Endothelial cell of umbilical vein (primary cell): ENCODE results near the gene MTREX. TPM values are rescaled to one million over a fixed set of nuclear protein-coding genes. Genes with fewer than 3 reads are reported as not detected.

Source experiments
- BruUV-seq: library from RNA; stranded (reverse); fragments of 400-500 nt; replicated peaks from 2 replicates; lab custom pipeline; 2021; lab: Mats Ljungman, UMichigan
- CTCF ChIA-PET: fragments of 300-600, 350-600 bp; sonication (Branson Sonifier 250); formaldehyde crosslinking; loops from one replicate; lab custom pipeline; 2021; ENCODE audit warnings: antibody characterized with exemption, inconsistent platforms; lab: Charles Lee
- POLR2A ChIA-PET: fragments of 300-600, 350-600 bp; sonication (Branson Sonifier 250); formaldehyde crosslinking; loops from one replicate; lab custom pipeline; 2021; ENCODE audit warnings: antibody characterized with exemption, inconsistent platforms; lab: Charles Lee
- DNase-seq: peaks from one replicate; pipeline ENCODE4 v3.0.0-alpha.2; 2011; ENCODE audit warnings: low read depth, low spot score
- FAIRE-seq: peaks from 2 replicates; lab custom pipeline; 2011; peaks lifted over from hg19 to GRCh38; lab: Jason Lieb, UNC
- H2AFZ ChIP-seq: 2 replicates; pipeline ENCODE4 v1.6.0; 2012; ENCODE audit warnings: low read depth, low read length, control low read depth, inconsistent platforms
- H3K27ac ChIP-seq: 2 replicates; pipeline ENCODE4 v1.5.1; 2011; ENCODE audit warnings: low read depth, mild to moderate bottlenecking, control low read depth, low read length, moderate library complexity; ENCODE audit not compliant: insufficient read depth
- H3K27me3 ChIP-seq, 2 experiments: 2 replicates each; pipeline versions ENCODE4 v1.6.0 to v1.6.1; 2011; ENCODE audit warnings: low read length in 2 of 2, mixed read lengths in 1 of 2; ENCODE audit not compliant: control insufficient read depth in 2 of 2, insufficient read depth in 2 of 2
- H3K36me3 ChIP-seq, 2 experiments: 2 replicates in 1 of 2; 3 replicates in 1 of 2; pipeline ENCODE4 v1.5.1; 2011; ENCODE audit warnings: low read length in 2 of 2, mild to moderate bottlenecking in 1 of 2, moderate library complexity in 1 of 2; ENCODE audit not compliant: control insufficient read depth in 2 of 2, insufficient read depth in 2 of 2; ENCODE audit errors: extremely low read depth in 1 of 2
- H3K4me1 ChIP-seq: 3 replicates; pipeline ENCODE4 v1.5.1; 2011; ENCODE audit warnings: mild to moderate bottlenecking, low read length; ENCODE audit not compliant: control insufficient read depth, insufficient read depth; ENCODE audit errors: extremely low read depth
- H3K4me2 ChIP-seq: 2 replicates; pipeline ENCODE4 v1.6.1; 2011; ENCODE audit warnings: low read length, control low read depth, mixed read lengths; ENCODE audit not compliant: insufficient read depth
- H3K4me3 ChIP-seq, 3 experiments: fragments of 200-600 bp in 1 of 3; sonication (generic), shearing (Covaris generic) in 1 of 3; replicated peaks in 1 of 3; 2 replicates each; pipeline ENCODE4 v1.5.1; 2011 to 2016; ENCODE audit warnings: control low read depth in 3 of 3, low read length in 3 of 3, mild to moderate bottlenecking in 2 of 3, inconsistent platforms in 1 of 3, low read depth in 1 of 3, moderate library complexity in 1 of 3; ENCODE audit not compliant: insufficient read depth in 1 of 3
- H3K79me2 ChIP-seq: 2 replicates; pipeline ENCODE4 v1.6.0; 2012; ENCODE audit warnings: low read length, inconsistent platforms; ENCODE audit not compliant: control insufficient read depth, insufficient read depth
- H3K9ac ChIP-seq: replicated peaks from 2 replicates; pipeline ENCODE3; 2011; ENCODE audit warnings: low read length, control low read depth; ENCODE audit not compliant: insufficient read depth; ENCODE audit errors: extremely low read depth
- H3K9me1 ChIP-seq: replicated peaks from 3 replicates; pipeline ENCODE4 v1.6.0; 2011; ENCODE audit warnings: mild to moderate bottlenecking, low read length; ENCODE audit not compliant: control insufficient read depth, insufficient read depth; ENCODE audit errors: extremely low read depth
- H3K9me3 ChIP-seq: replicated peaks from 2 replicates; pipeline ENCODE4 v1.5.1; 2012; ENCODE audit warnings: low read length, inconsistent platforms; ENCODE audit not compliant: control insufficient read depth, insufficient read depth
- H4K20me1 ChIP-seq: replicated peaks from 2 replicates; pipeline ENCODE3; 2011; ENCODE audit warnings: mild to moderate bottlenecking, low read length; ENCODE audit not compliant: control insufficient read depth, insufficient read depth; ENCODE audit errors: extremely low read depth
- EZH2 ChIP-seq: IDR thresholded peaks from 2 replicates; pipeline ENCODE4 v1.6.1; 2012; ENCODE audit warnings: borderline replicate concordance, low read depth, mild to moderate bottlenecking, moderate library complexity, low read length, inconsistent platforms; ENCODE audit not compliant: severe bottlenecking
- FOS ChIP-seq: IDR thresholded peaks from 2 replicates; pipeline ENCODE4 v1.6.1; 2011; ENCODE audit warnings: mild to moderate bottlenecking, low read length, moderate library complexity, borderline replicate concordance; ENCODE audit not compliant: insufficient read depth
- GATA2 ChIP-seq: IDR thresholded peaks from 2 replicates; pipeline ENCODE4 v1.7.0; 2011; ENCODE audit warnings: low read depth, mild to moderate bottlenecking, moderate library complexity, mixed read lengths, low read length; ENCODE audit not compliant: insufficient read length, insufficient read depth
- JUN ChIP-seq: IDR thresholded peaks from 2 replicates; pipeline ENCODE4 v1.6.1; 2011; ENCODE audit warnings: borderline replicate concordance, low read depth; ENCODE audit not compliant: insufficient read length, insufficient read depth
- MAX ChIP-seq: IDR thresholded peaks from 2 replicates; pipeline ENCODE4 v1.6.1; 2011; ENCODE audit not compliant: insufficient read depth, insufficient read length
- MYC ChIP-seq: IDR thresholded peaks from one replicate; pipeline ENCODE4 v1.6.1; 2011; ENCODE audit warnings: mild to moderate bottlenecking, low read depth, low read length
- POLR2A ChIP-seq: IDR thresholded peaks from 2 replicates; pipeline ENCODE4 v1.6.1; 2012; ENCODE audit warnings: low read depth, mild to moderate bottlenecking, control low read depth, low read length
- POLR2AphosphoS5 ChIP-seq: IDR thresholded peaks from 2 replicates; pipeline ENCODE4 v1.6.1; 2012; ENCODE audit warnings: low read depth, mild to moderate bottlenecking, control low read depth, low read length, moderate library complexity; ENCODE audit not compliant: insufficient read depth
- dilution Hi-C: fragments of 300-500 bp; cut with MboI; formaldehyde crosslinking; loops from one replicate; pipeline ENCODE4 v1.15.0; 2019; ENCODE audit warnings: low sequenced_read_pairs; ENCODE audit not compliant: extremely low pct_ligation_motif_present
- intact Hi-C: fragments of 100-400 bp; cut with micrococcal nuclease; formaldehyde crosslinking; loops from one replicate; pipeline ENCODE4 v1.10.0; 2022
- polyA plus RNA-seq, 4 experiments: library from polyadenylated mRNA; depleted of rRNA in 3 of 4; stranded (reverse) in 3 of 4; unstranded in 1 of 4; fragments of >200 nt; gene quantifications; 2 replicates each; pipeline versions ENCODE4 v1.2.1 to v1.2.3, GENCODE V29; 2011 to 2012; ENCODE audit warnings: missing spikeins in 1 of 4
- total RNA-seq: library from RNA; stranded (reverse); gene quantifications from 2 replicates; pipeline ENCODE4 v1.2.3, GENCODE V29; 2021
- TF ChIP-seq, protein P1 (sequence below), 2 donors: IDR thresholded peaks; 1 replicate in 1 of 2; 2 replicates in 1 of 2; pipeline ENCODE4 v1.5.1; 2011; ENCODE audit warnings: low read length in 2 of 2, mild to moderate bottlenecking in 2 of 2, moderate library complexity in 2 of 2, control low read depth in 1 of 2, inconsistent platforms in 1 of 2, low read depth in 1 of 2; ENCODE audit not compliant: insufficient read depth in 1 of 2; ENCODE audit errors: extremely low read depth in 1 of 2

Gene MTREX
- total and polyA plus RNA-seq, 2 donors (not counting 3 experiments of a cell fraction or from before 2014, with no cell fraction given), result 9.8 to 76.3 TPM

DNA sequence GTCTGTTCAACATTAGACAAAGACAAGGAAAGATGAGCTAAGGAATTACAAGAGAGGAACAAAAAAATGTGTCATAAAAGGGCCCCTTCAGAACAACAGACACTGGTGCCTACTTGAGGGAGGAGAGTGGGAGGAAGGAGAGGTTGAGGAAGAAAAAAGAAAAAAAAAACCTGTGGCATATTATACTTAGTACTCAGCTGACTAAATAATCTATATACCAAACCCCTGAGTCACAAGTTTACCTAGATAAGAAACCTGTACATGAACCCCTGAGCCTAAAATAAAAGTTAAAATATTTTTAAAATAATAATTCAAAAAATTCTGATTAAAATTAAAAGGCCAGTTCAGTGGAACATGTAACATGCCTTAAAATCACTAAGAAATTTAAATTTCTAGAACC, 107.3 kb downstream of the MTREX start:
- dilution Hi-C loops (no loop called here), intact Hi-C loops (no loop called here)
- no peaks in the 10 kb centered on the region for H3K27me3 ChIP-seq
- no peak overlapping the region for H3K27ac ChIP-seq
- no peaks in the 10 kb centered on the region for H3K9me3 ChIP-seq
- BruUV-seq, result no TSS peak
- FAIRE-seq, result no peak
- H3K36me3 ChIP-seq, result peaks cover 0 to 11% of the 10 kb centered on the region in 2 experiments
- H3K9ac ChIP-seq, result no peak overlapping the region
- POLR2A ChIA-PET, result no interaction called here
- no peaks in the 10 kb centered on the region for H4K20me1 ChIP-seq
- no peaks in the 10 kb centered on the region for H3K9me1 ChIP-seq
- H3K79me2 ChIP-seq, result no peaks in the 10 kb centered on the region
- CTCF ChIA-PET, result interaction anchor here (1.8 to 5.0 kb wide), 4 partner anchors 10 to 277 kb away, joined by 4 to 21 read pairs (median 11); no protein-coding TSS in a partner anchor
- DNase-seq, result no peak
- no peak overlapping the region for H3K4me2 ChIP-seq
- no peaks in the 10 kb centered on the region for H3K4me1 ChIP-seq
- no peak overlapping the region for H2AFZ ChIP-seq
- H3K4me3 ChIP-seq, result no peak overlapping the region
- TF ChIP-seq GATA2, result no peak
- no peak for TF ChIP-seq EZH2
- TF ChIP-seq, protein P1, sequence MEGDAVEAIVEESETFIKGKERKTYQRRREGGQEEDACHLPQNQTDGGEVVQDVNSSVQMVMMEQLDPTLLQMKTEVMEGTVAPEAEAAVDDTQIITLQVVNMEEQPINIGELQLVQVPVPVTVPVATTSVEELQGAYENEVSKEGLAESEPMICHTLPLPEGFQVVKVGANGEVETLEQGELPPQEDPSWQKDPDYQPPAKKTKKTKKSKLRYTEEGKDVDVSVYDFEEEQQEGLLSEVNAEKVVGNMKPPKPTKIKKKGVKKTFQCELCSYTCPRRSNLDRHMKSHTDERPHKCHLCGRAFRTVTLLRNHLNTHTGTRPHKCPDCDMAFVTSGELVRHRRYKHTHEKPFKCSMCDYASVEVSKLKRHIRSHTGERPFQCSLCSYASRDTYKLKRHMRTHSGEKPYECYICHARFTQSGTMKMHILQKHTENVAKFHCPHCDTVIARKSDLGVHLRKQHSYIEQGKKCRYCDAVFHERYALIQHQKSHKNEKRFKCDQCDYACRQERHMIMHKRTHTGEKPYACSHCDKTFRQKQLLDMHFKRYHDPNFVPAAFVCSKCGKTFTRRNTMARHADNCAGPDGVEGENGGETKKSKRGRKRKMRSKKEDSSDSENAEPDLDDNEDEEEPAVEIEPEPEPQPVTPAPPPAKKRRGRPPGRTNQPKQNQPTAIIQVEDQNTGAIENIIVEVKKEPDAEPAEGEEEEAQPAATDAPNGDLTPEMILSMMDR (IDR thresholded peaks at IDR 0.05; ENCODE audit: extremely low read depth in 1 of 2, insufficient read depth in 1 of 2, low read depth in 1 of 2, low read length in 2 of 2), result no peak
- no peak for TF ChIP-seq MAX
- no peak for TF ChIP-seq FOS
- no peak for TF ChIP-seq POLR2A
- TF ChIP-seq JUN, result no peak
- no peak for TF ChIP-seq POLR2AphosphoS5
- no peak for TF ChIP-seq MYC
